ENCODE measurements around the gene GYPC. TPM values are rescaled to one million over a fixed set of nuclear protein-coding genes. Genes with fewer than 3 reads are reported as not detected.
A peak's percentile ranks its signal among the peaks of the same experiment; 100 is the strongest.

Gene GYPC
- total RNA-seq, 2 donors from 2014 or later = 7.1 to 14.7 TPM

- Histone ChIP-seq H3K36me3 (no peaks in the 10 kb centered on the region), H3K27ac (no peak overlapping the region), H3K9ac (ENCODE audit: low read depth in 2 of 2, low read length in 2 of 2) (no peak overlapping the region), H3K4me1 (no peaks in the 10 kb centered on the region), H3K4me3 (no peak overlapping the region), H3K9me3 (no peaks in the 10 kb centered on the region), H3K27me3 (no peaks in the 10 kb centered on the region)
- intact Hi-C loops (cut with DNase I) = no loop called here
- TF ChIP-seq, protein P1, sequence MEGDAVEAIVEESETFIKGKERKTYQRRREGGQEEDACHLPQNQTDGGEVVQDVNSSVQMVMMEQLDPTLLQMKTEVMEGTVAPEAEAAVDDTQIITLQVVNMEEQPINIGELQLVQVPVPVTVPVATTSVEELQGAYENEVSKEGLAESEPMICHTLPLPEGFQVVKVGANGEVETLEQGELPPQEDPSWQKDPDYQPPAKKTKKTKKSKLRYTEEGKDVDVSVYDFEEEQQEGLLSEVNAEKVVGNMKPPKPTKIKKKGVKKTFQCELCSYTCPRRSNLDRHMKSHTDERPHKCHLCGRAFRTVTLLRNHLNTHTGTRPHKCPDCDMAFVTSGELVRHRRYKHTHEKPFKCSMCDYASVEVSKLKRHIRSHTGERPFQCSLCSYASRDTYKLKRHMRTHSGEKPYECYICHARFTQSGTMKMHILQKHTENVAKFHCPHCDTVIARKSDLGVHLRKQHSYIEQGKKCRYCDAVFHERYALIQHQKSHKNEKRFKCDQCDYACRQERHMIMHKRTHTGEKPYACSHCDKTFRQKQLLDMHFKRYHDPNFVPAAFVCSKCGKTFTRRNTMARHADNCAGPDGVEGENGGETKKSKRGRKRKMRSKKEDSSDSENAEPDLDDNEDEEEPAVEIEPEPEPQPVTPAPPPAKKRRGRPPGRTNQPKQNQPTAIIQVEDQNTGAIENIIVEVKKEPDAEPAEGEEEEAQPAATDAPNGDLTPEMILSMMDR (IDR thresholded peaks at IDR 0.05) = no peak
- DNase-seq = no peak
Observed at GRCh38 chr2:126650994-126651393, 5.0 kb upstream of the GYPC start.

GRCh38 chr2:126652323-126652891, 3.6 kb upstream of the GYPC start:
- Histone ChIP-seq H3K4me3 (no peak overlapping the region), H3K36me3 (no peaks in the 10 kb centered on the region), H3K9ac (ENCODE audit: low read depth in 2 of 2, low read length in 2 of 2) (no peak overlapping the region), H3K4me1 (no peaks in the 10 kb centered on the region), H3K27ac (no peak overlapping the region), H3K9me3 (no peaks in the 10 kb centered on the region), H3K27me3 (no peaks in the 10 kb centered on the region)
- no peak for DNase-seq
- intact Hi-C loops (cut with DNase I) = no loop called here
- TF ChIP-seq, protein P1 (IDR thresholded peaks at IDR 0.05) = no peak

DNA sequence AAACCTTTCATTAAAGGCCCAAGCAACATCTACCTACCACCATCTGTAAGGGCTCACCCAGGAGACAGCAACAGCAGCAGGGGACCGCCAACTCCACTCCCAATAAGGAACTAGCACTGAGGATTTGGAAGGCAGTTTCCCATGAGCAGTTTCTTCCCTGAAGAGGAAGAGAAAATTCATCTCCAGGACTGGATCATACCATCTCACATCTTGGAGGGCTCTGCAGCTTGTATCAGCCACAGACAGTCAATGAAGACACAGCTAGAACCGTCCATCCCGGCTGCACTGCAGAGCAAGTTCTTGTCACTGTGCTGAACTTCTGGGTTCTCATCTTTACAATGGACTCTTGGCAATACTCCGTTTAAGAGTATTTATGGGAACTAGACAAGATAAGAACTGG, 2.8 kb upstream of the GYPC start:
- intact Hi-C loops (cut with DNase I) = no loop called here
- no peaks in the 10 kb centered on the region for H3K36me3 ChIP-seq
- TF ChIP-seq, protein P1 (IDR thresholded peaks at IDR 0.05) = no peak
- H3K4me3 ChIP-seq = no peak overlapping the region
- H3K9ac ChIP-seq (ENCODE audit: low read depth in 2 of 2, low read length in 2 of 2) = no peak overlapping the region
- DNase-seq = no peak
- H3K4me1 ChIP-seq = no peaks in the 10 kb centered on the region
- H3K27me3 ChIP-seq = no peaks in the 10 kb centered on the region
- H3K9me3 ChIP-seq = no peaks in the 10 kb centered on the region
- H3K27ac ChIP-seq = no peak overlapping the region

- Histone ChIP-seq H3K4me1 (no peaks in the 10 kb centered on the region), H3K36me3 (no peaks in the 10 kb centered on the region), H3K9me3 (no peaks in the 10 kb centered on the region), H3K4me3 (no peak overlapping the region), H3K27ac (no peak overlapping the region), H3K9ac (ENCODE audit: low read depth in 2 of 2, low read length in 2 of 2) (no peak overlapping the region), H3K27me3 (no peaks in the 10 kb centered on the region)
- intact Hi-C loops (cut with DNase I) = no loop called here
- DNase-seq = no peak
- TF ChIP-seq, protein P1 (IDR thresholded peaks at IDR 0.05) = no peak
Observed at GRCh38 chr2:126653761-126654160, 2.2 kb upstream of the GYPC start.

DNA sequence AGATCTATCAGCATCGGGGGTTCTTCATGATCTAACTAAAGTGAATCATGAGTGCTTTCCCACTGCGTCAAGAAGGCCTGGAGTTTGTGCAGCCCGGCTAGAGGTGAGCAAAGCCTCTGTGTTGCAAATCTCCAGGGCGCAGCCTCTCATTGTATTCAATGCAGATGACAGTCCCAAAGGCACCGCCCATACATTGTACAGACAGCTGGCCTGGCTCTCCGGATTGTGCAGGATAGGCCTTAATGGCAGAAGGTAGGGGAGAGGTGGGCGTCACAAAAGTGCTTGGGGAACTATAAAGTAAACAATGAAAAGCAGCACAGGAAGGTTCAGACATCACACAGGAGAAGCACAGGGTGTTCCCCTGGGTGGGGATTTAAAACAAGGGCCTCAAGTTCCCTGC, 907 bp upstream of the GYPC start:
- Histone ChIP-seq H3K9ac (ENCODE audit: low read depth in 2 of 2, low read length in 2 of 2) (peak overlapping the region in 1 of 2 donors; percentile 14), H3K27ac (no peak overlapping the region), H3K27me3 (no peaks in the 10 kb centered on the region), H3K4me1 (no peaks in the 10 kb centered on the region), H3K36me3 (no peaks in the 10 kb centered on the region), H3K9me3 (no peaks in the 10 kb centered on the region), H3K4me3 (no peak overlapping the region)
- no peak for DNase-seq
- intact Hi-C loops (cut with DNase I) = no loop called here
- TF ChIP-seq, protein P1 (IDR thresholded peaks at IDR 0.05) = no peak
